Activated naive CD8-positive, alpha-beta T cell treated with anti-CD3 and anti-CD28 coated beads, Interleukin-2, amount 10 ng/mL, durations not matched to agents 7 days and 5 days (primary cell): ENCODE measurements around the gene HSPG2. TPM values are rescaled to one million over a fixed set of nuclear protein-coding genes. Genes with fewer than 3 reads are reported as not detected.
A peak's percentile ranks its signal among the peaks of the same experiment; 100 is the strongest.

ENCODE experiments used
- ATAC-seq: fragments of 150-1000 bp; cut with Tn5 transposase; one replicate; pipeline ENCODE4 v1.10.0; 2021; ENCODE audit warnings: low read depth, moderate library complexity
- POLR2A ChIA-PET: fragments of 350-600 bp; sonication (Branson Sonifier 250); formaldehyde crosslinking; loops from one replicate; lab custom pipeline; 2021; ENCODE audit warnings: antibody characterized with exemption; lab: Charles Lee
- DNase-seq: peaks from one replicate; pipeline ENCODE4 v3.0.0; 2021
- H3K27ac Mint-ChIP-seq: one replicate; pipeline ENCODE4 v1.8.0; 2022; ENCODE audit warnings: mild to moderate bottlenecking, mixed read lengths
- H3K27me3 Mint-ChIP-seq: one replicate; pipeline ENCODE4 v1.8.0; 2022; ENCODE audit warnings: mild to moderate bottlenecking, moderate library complexity, mixed read lengths
- H3K36me3 Mint-ChIP-seq: one replicate; pipeline ENCODE4 v1.8.0; 2021; ENCODE audit warnings: mild to moderate bottlenecking, mixed read lengths
- H3K4me1 Mint-ChIP-seq: one replicate; pipeline ENCODE4 v1.8.0; 2021; ENCODE audit warnings: mixed read lengths
- H3K4me3 Mint-ChIP-seq: one replicate; pipeline ENCODE4 v1.8.0; 2022; ENCODE audit warnings: mild to moderate bottlenecking, moderate library complexity, mixed read lengths
- H3K9me3 Mint-ChIP-seq: one replicate; pipeline ENCODE4 v1.8.0; 2021; ENCODE audit warnings: mixed read lengths
- total RNA-seq, 2 experiments: library from RNA; stranded (reverse); gene quantifications; one replicate each; pipeline ENCODE4 v1.2.3, GENCODE V29; 2021

HSPG2 gene
- total RNA-seq, 2 experiments from 2014 or later = 6.7 to 9.5 TPM

DNA sequence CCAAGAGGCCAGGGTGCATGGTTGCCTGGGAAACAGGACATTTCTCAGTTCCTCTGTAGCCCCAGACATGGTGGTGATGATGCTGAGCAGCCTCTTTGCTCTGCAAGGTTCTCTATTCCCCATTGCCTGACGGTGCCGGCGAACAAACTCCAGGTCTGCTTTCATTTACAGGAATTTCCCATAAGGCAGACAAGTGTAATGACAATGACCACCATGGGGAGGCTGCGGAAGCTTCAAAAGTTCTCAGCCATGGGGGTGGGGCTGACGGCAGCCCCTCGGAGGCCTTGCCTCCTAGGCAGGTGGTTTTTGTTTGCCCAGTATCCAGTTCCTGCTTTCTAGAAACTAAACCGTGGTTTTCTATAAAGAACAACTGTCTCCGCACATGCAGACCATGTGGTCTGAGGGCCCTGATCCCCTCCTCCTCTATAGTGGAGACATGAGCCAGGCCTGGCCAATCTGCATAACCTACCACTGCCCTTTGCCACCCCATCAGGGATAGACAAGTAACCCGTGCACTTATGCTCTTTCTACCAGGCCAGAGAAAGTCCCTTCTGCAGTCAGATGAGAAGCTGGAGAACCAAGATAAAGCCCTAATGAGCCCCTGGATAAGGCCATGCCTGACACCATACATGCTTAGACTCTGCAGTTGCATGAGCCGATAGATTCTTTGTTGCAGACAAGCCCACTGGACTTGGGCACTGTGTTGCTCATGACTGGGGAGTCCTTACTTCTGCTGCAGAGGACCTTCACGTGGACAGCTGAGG, 71.0 kb downstream of the HSPG2 start:
- DNase-seq (no peak), ATAC-seq (peak; percentile 30)
- Mint-ChIP-seq H3K27me3 (no peaks in the 10 kb centered on the region), H3K4me1 (peaks cover 6% of the 10 kb centered on the region), H3K36me3 (peaks cover 2% of the 10 kb centered on the region), H3K27ac (peak overlapping the region; percentile 42), H3K9me3 (no peaks in the 10 kb centered on the region), H3K4me3 (no peak overlapping the region)
- POLR2A ChIA-PET = no interaction called here

DNA sequence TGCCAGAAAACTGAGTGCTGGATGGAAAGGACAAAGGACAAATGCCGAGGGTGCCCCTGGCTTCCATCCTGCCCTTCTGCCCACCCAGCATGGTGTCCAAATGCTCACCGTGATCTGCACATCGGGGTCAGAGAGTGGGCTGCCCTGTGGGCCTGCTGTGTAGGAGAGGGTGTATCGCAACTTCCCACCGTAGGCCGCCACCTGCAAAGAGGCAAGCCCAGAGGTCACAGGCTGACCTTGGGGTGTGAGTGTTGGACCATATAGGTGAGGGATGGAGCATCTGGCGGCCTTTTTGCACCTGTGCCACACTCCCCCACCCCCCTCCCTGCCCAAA, 71.5 kb downstream of the HSPG2 start:
- H3K4me3 Mint-ChIP-seq = no peak overlapping the region
- H3K27me3 Mint-ChIP-seq = no peaks in the 10 kb centered on the region
- POLR2A ChIA-PET = no interaction called here
- H3K36me3 Mint-ChIP-seq = peaks cover 2% of the 10 kb centered on the region
- no peak overlapping the region for H3K27ac Mint-ChIP-seq
- DNase-seq (no peak), ATAC-seq (no peak)
- H3K4me1 Mint-ChIP-seq = peaks cover 6% of the 10 kb centered on the region
- H3K9me3 Mint-ChIP-seq = no peaks in the 10 kb centered on the region

DNA sequence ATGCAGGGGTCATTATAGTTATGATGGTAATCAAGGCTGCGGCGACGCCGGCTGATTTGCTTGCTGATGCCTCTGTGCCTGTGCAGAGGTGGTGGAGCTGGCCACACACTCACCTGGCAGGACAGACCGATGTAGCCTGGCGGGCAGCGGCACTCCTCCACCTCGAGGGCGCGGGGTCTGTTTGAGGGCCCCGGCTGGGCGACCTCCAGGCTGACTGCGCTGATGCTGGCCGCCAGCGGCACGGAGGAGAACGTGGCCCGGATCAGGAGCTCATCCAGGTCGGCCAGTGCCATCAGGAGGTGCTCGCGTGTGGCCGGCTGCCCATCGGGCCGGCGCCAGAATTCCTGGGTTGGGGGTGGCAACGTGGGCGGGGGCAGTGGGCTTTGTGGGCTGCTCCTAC, 72.4 kb downstream of the HSPG2 start:
- ATAC-seq (no peak), DNase-seq (no peak)
- Mint-ChIP-seq H3K36me3 (peaks cover 2% of the 10 kb centered on the region), H3K27me3 (no peaks in the 10 kb centered on the region), H3K4me1 (peaks cover 6% of the 10 kb centered on the region), H3K27ac (no peak overlapping the region), H3K9me3 (no peaks in the 10 kb centered on the region), H3K4me3 (no peak overlapping the region)
- POLR2A ChIA-PET = no interaction called here

DNA sequence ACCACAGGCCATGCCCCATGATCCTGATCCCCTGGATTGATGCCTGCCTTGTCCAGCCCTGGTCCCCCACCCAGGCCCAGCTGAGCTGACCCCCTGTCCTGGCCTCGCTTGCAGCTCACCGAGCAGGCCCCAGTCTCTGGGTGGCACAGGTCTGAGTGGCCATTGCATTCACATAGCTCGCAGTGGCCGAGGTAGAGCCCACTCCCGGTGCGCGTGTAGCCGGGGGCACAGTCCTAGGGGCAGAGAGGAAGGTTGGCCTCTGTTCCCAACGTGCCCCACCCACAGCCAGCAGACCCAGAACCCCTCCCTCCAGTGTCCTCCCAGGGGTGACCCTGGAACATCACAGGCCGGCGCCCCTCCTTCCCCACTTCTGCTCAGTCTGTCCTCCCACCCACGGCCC, 73.1 kb downstream of the HSPG2 start:
- POLR2A ChIA-PET = no interaction called here
- no peak for DNase-seq
- H3K4me1 Mint-ChIP-seq = peaks cover 6% of the 10 kb centered on the region
- ATAC-seq = no peak
- H3K4me3 Mint-ChIP-seq = no peak overlapping the region
- no peak overlapping the region for H3K27ac Mint-ChIP-seq
- H3K9me3 Mint-ChIP-seq = no peaks in the 10 kb centered on the region
- peaks cover 2% of the 10 kb centered on the region for H3K36me3 Mint-ChIP-seq
- no peaks in the 10 kb centered on the region for H3K27me3 Mint-ChIP-seq

DNA sequence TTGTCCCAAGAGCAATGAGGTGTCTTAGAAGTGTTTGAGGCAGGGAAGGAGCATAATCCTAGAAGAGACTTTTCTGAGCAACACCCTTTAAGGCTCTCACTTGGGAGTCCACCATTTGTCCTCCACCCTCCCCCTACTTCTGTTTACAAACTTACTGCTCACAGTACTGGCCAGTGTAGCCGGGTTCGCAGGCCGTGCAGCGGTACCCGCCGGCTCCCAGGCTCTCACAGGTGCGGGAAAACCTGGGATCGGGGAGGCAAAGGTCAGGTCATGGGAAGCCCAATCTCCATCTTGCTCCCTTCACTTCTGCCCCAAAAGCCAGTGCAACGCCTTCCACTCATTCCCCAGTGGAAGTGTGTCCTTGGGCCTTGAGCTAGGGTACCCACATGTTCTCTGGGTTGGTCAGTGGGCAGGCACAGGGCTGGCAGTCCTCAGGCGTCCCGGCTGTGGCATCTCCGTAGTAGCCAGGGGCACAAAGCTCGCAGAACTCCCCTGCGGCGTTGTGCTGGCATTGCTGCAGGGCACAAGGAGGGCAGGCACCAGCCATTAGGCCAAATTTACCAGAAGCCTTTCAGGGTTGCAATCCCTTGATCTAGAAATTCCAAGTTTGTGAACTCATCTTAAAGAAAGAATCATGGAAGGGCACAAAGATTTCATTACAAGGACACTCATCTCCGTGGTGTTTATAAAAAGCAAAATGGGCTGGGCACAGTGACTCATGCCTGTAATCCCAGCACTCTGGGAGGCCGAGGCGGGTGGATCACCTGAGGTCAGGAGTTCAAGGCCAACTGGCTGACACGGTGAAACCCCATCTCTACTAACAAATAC, 75.3 kb downstream of the HSPG2 start:
- no peak overlapping the region for H3K4me3 Mint-ChIP-seq
- peaks cover 17% of the 10 kb centered on the region for H3K4me1 Mint-ChIP-seq
- DNase-seq = no peak
- peaks cover 2% of the 10 kb centered on the region for H3K36me3 Mint-ChIP-seq
- ATAC-seq = no peak
- no peaks in the 10 kb centered on the region for H3K27me3 Mint-ChIP-seq
- no peaks in the 10 kb centered on the region for H3K9me3 Mint-ChIP-seq
- H3K27ac Mint-ChIP-seq = no peak overlapping the region
- POLR2A ChIA-PET = no interaction called here

GRCh38 chr1:21860971-21861370, 76.1 kb downstream of the HSPG2 start:
- no peaks in the 10 kb centered on the region for H3K27me3 Mint-ChIP-seq
- H3K4me1 Mint-ChIP-seq = peaks cover 12% of the 10 kb centered on the region
- POLR2A ChIA-PET = no interaction called here
- H3K36me3 Mint-ChIP-seq = peaks cover 2% of the 10 kb centered on the region
- no peak overlapping the region for H3K4me3 Mint-ChIP-seq
- H3K9me3 Mint-ChIP-seq = no peaks in the 10 kb centered on the region
- no peak overlapping the region for H3K27ac Mint-ChIP-seq
- ATAC-seq (no peak), DNase-seq (no peak)

GRCh38 chr1:21859669-21860179, 77.4 kb downstream of the HSPG2 start:
- Mint-ChIP-seq H3K9me3 (no peaks in the 10 kb centered on the region), H3K4me1 (peaks cover 11% of the 10 kb centered on the region), H3K27me3 (no peaks in the 10 kb centered on the region), H3K27ac (no peak overlapping the region), H3K36me3 (peaks cover 2% of the 10 kb centered on the region), H3K4me3 (no peak overlapping the region)
- DNase-seq = no peak
- POLR2A ChIA-PET = no interaction called here
- no peak for ATAC-seq

DNA sequence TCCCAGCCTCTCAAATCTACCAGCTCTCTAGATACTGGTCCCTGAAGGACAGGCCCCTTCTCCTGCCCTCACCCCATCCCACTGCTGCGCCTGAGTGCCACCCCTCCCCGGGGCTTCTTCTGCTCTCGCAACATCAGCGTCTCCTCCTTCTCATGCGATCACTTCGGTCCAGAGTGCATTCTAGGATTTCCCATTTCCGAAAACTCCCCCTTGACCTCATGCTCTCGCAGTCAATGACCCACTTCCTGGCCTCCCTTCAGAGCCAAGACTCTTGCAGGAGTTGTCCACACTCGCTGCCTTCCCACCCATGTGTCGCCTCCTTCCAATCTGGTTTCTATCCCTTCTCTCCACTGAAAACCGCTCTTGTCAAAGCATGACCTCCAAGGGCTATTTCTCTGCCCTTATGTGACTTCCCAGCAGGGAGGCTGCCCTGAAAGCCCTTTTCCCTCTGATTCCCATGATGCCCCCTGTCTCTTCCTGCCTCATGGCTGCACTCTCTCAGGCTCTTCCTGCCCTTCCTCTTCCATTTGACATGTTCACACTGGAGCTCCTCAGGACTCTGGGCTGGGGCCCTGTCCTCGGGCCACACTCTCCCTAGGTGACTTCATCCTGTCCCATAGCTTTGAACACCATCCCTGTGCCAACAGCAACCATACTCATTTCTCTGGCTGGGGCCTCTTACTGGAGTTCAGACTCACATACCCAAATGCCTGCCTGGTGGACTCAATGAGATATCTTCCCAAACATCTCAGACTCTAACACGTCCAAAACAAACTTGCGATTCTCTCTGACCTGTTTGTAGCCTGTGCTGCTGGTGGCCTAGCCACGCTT, 79.1 kb downstream of the HSPG2 start:
- Mint-ChIP-seq H3K4me1 (peaks cover 11% of the 10 kb centered on the region), H3K4me3 (no peak overlapping the region), H3K9me3 (no peaks in the 10 kb centered on the region), H3K27ac (peak overlapping the region; percentile 27), H3K36me3 (peaks cover 2% of the 10 kb centered on the region), H3K27me3 (no peaks in the 10 kb centered on the region)
- DNase-seq = no peak
- no peak for ATAC-seq
- POLR2A ChIA-PET = no interaction called here

- POLR2A ChIA-PET = no interaction called here
- ATAC-seq (no peak), DNase-seq (no peak)
- Mint-ChIP-seq H3K9me3 (no peaks in the 10 kb centered on the region), H3K36me3 (peaks cover 2% of the 10 kb centered on the region), H3K4me1 (peaks cover 12% of the 10 kb centered on the region), H3K4me3 (no peak overlapping the region), H3K27me3 (no peaks in the 10 kb centered on the region), H3K27ac (peak overlapping the region; percentile 27)
Measured at GRCh38 chr1:21857142-21857839, 79.8 kb downstream of the HSPG2 start.

DNA sequence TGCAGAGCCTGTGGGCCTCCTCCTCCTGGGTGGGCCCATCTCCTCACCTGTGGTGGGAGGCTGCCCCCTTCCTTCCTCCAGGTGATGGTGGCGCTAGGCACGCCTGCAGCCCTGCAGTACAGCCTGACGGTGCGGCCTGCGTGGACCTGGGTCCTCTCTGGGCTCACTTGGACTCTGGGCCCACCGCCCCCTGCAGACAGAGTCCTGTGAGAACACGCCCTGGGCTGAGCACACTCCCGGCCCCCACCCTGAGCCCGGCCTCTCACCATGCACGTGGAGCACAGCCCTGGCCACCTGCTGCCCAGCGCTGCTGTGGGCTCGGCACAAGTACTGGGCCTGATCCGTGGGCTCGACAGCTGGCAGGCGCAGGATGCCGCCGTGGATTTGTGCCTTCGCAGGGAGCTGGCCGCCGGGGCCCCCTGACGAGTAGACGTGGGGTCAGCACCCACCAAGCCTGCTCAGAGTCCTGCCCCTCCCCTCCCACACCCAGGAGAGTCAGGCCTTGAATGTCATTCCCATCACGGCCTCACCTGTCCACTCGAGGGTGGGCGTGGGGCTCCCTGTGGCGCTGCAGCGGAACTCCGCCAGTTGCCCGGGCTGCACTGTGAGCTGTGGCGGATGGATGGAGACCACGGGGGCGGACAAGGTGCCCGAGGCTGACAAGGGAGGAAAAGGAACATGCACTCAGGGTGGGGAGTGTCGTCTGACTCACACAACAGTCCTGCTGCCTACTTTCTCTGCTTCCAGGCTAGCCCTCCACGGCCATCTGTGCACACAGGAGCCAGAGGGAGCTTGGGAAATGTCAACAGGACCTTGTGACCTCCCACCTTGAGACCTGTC, 81.6 kb downstream of the HSPG2 start:
- H3K4me3 Mint-ChIP-seq = no peak overlapping the region
- H3K27me3 Mint-ChIP-seq = no peaks in the 10 kb centered on the region
- POLR2A ChIA-PET = no interaction called here

DNA sequence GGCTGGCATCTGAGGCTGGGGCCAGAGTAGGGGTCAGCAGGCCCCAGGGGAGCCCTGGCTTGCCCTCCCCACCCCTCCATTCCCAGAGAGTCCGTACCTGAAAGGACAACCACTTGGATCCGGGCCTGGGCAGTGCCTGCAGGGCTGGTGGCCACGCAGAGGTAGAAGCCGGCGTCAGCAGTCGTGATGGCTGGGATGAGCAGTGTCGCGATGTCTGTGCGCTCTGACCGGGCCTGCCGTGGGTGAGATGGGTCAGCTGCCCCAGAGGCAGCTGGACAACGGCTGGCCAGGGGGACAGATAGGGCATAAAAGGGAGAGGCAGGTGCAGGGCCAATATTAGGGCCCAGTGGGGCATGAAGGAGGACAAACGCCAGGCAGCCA, 82.4 kb downstream of the HSPG2 start:
- no peaks in the 10 kb centered on the region for H3K9me3 Mint-ChIP-seq
- POLR2A ChIA-PET = no interaction called here
- no peaks in the 10 kb centered on the region for H3K27me3 Mint-ChIP-seq

More for the DNA sequence above, 81.6 kb downstream of the HSPG2 start:
- DNase-seq (no peak), ATAC-seq (no peak)
- Mint-ChIP-seq H3K27ac (no peak overlapping the region), H3K36me3 (no peaks in the 10 kb centered on the region), H3K9me3 (no peaks in the 10 kb centered on the region), H3K4me1 (peaks cover 15% of the 10 kb centered on the region)

GRCh38 chr1:21854090-21854750, 82.9 kb downstream of the HSPG2 start:
- Mint-ChIP-seq H3K27ac (no peak overlapping the region), H3K4me1 (peaks cover 15% of the 10 kb centered on the region), H3K36me3 (no peaks in the 10 kb centered on the region), H3K27me3 (no peaks in the 10 kb centered on the region), H3K4me3 (no peak overlapping the region), H3K9me3 (no peaks in the 10 kb centered on the region)
- ATAC-seq = no peak
- POLR2A ChIA-PET = no interaction called here
- DNase-seq = no peak

More for the DNA sequence above, 82.4 kb downstream of the HSPG2 start:
- H3K36me3 Mint-ChIP-seq = no peaks in the 10 kb centered on the region
- H3K4me1 Mint-ChIP-seq = peaks cover 15% of the 10 kb centered on the region
- no peak for ATAC-seq
- H3K4me3 Mint-ChIP-seq = no peak overlapping the region
- DNase-seq = no peak
- H3K27ac Mint-ChIP-seq = no peak overlapping the region
